Measurements from ENCODE around the gene GRAMD1B.
"Not testable (repeated sequence)": the region's sequence is repeated elsewhere in the genome, so short reads cannot be mapped to it uniquely, and the experiment has no call there.

- not testable (repeated sequence) for TF ChIP-seq EP300, POLR2A, POLR2AphosphoS5 (IDR thresholded peaks at IDR 0.05)
- TF ChIP-seq, protein P1, sequence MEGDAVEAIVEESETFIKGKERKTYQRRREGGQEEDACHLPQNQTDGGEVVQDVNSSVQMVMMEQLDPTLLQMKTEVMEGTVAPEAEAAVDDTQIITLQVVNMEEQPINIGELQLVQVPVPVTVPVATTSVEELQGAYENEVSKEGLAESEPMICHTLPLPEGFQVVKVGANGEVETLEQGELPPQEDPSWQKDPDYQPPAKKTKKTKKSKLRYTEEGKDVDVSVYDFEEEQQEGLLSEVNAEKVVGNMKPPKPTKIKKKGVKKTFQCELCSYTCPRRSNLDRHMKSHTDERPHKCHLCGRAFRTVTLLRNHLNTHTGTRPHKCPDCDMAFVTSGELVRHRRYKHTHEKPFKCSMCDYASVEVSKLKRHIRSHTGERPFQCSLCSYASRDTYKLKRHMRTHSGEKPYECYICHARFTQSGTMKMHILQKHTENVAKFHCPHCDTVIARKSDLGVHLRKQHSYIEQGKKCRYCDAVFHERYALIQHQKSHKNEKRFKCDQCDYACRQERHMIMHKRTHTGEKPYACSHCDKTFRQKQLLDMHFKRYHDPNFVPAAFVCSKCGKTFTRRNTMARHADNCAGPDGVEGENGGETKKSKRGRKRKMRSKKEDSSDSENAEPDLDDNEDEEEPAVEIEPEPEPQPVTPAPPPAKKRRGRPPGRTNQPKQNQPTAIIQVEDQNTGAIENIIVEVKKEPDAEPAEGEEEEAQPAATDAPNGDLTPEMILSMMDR (IDR thresholded peaks at IDR 0.05): not testable (repeated sequence)
Measured at GRCh38 chr11:123572791-123573190, 142.7 kb downstream of the GRAMD1B start.
